SK-N-SH treated with all-trans-retinoic acid at 6 μM for 48 hours (cell line): Measurements from ENCODE around the gene TTC38.

Experiments used
- ATAC-seq: fragments of 200-7000 bp; cut with Tn5 transposase; 3 replicates; pipeline ENCODE4 v1.9.1; 2020; ENCODE audit warnings: mild to moderate bottlenecking, moderate library complexity
- ARNTL ChIP-seq: fragments of 450-650 bp; formaldehyde crosslinking; IDR thresholded peaks from 2 replicates; pipeline ENCODE4 v1.5.0; 2020; ENCODE audit warnings: low read depth, mild to moderate bottlenecking, moderate library complexity, borderline replicate concordance
- BACH2 ChIP-seq: fragments of 250-450 bp; sonication (Bioruptor Pico); IDR thresholded peaks from 2 replicates; pipeline ENCODE4 v1.9.0; 2021; ENCODE audit warnings: mild to moderate bottlenecking, borderline replicate concordance
- CREB5 ChIP-seq: fragments of 250-450 bp; sonication (Bioruptor Pico); IDR thresholded peaks from 2 replicates; pipeline ENCODE4 v1.5.1; 2020; ENCODE audit warnings: low read depth, mild to moderate bottlenecking, moderate library complexity
- CSDC2 ChIP-seq: fragments of 250-450 bp; sonication (Bioruptor Pico); IDR thresholded peaks from 2 replicates; pipeline ENCODE4 v1.5.0; 2020; ENCODE audit warnings: mild to moderate bottlenecking, moderate library complexity
- ESRRG ChIP-seq: fragments of 250-450 bp; sonication (Bioruptor Pico); IDR thresholded peaks from 2 replicates; pipeline ENCODE4 v1.6.1; 2021; ENCODE audit warnings: mild to moderate bottlenecking
- GLIS3 ChIP-seq: fragments of 250-450 bp; sonication (Bioruptor Pico); IDR thresholded peaks from 2 replicates; pipeline ENCODE4 v1.5.0; 2020; ENCODE audit warnings: mild to moderate bottlenecking, moderate library complexity
- ISL1 ChIP-seq: fragments of 250-450 bp; sonication (Bioruptor Pico); IDR thresholded peaks from 2 replicates; pipeline ENCODE4 v2.1.2; 2022; ENCODE audit warnings: mild to moderate bottlenecking, moderate library complexity
- OSR1 ChIP-seq: fragments of 250-450 bp; sonication (Bioruptor Pico); IDR thresholded peaks from 2 replicates; pipeline ENCODE4 v1.8.0; 2022; ENCODE audit warnings: moderate library complexity, mild to moderate bottlenecking, inconsistent platforms
- PATZ1 ChIP-seq: fragments of 250-450 bp; sonication (Bioruptor Pico); IDR thresholded peaks from 2 replicates; pipeline ENCODE4 v1.8.0; 2020; ENCODE audit warnings: mild to moderate bottlenecking, moderate library complexity, borderline replicate concordance
- POU6F1 ChIP-seq: fragments of 250-450 bp; sonication (Bioruptor Pico); IDR thresholded peaks from 2 replicates; pipeline ENCODE4 v1.8.0; 2021; ENCODE audit warnings: low read depth, mild to moderate bottlenecking, moderate library complexity, borderline replicate concordance
- PPARA ChIP-seq: fragments of 250-450 bp; sonication (Bioruptor Pico); IDR thresholded peaks from 2 replicates; pipeline ENCODE4 v1.5.0; 2020; ENCODE audit warnings: mild to moderate bottlenecking, borderline replicate concordance
- RARB ChIP-seq: fragments of 250-450 bp; sonication (Bioruptor Pico); IDR thresholded peaks from 2 replicates; pipeline ENCODE4 v1.8.0; 2021; ENCODE audit warnings: mild to moderate bottlenecking, moderate library complexity
- TCF4 ChIP-seq: fragments of 250-450 bp; sonication (Bioruptor Pico); IDR thresholded peaks from 2 replicates; pipeline ENCODE4 v1.8.0; 2021; ENCODE audit warnings: mild to moderate bottlenecking, moderate library complexity, borderline replicate concordance
- TOX ChIP-seq: fragments of 250-450 bp; sonication (Bioruptor Pico); IDR thresholded peaks from 2 replicates; pipeline ENCODE4 v1.8.0; 2021; ENCODE audit warnings: mild to moderate bottlenecking, moderate library complexity, borderline replicate concordance
- ZC3H10 ChIP-seq: fragments of 250-450 bp; sonication (Bioruptor Pico); IDR thresholded peaks from 2 replicates; pipeline ENCODE4 v1.5.1; 2021; ENCODE audit warnings: mild to moderate bottlenecking, moderate library complexity
- ZFP3 ChIP-seq: fragments of 250-450 bp; sonication (Bioruptor Pico); IDR thresholded peaks from 2 replicates; pipeline ENCODE4 v1.5.0; 2020; ENCODE audit warnings: mild to moderate bottlenecking, moderate library complexity
- ZFP30 ChIP-seq: fragments of 450-650 bp; formaldehyde crosslinking; IDR thresholded peaks from 2 replicates; pipeline ENCODE4 v1.5.0; 2022; ENCODE audit warnings: mild to moderate bottlenecking, moderate library complexity
- ZNF565 ChIP-seq: fragments of 450-650 bp; formaldehyde crosslinking; conservative IDR thresholded peaks from 2 replicates; pipeline ENCODE4 v1.5.0; 2020; ENCODE audit warnings: low read depth, mild to moderate bottlenecking, moderate library complexity
- ZNF70 ChIP-seq: fragments of 450-650 bp; formaldehyde crosslinking; IDR thresholded peaks from 2 replicates; pipeline ENCODE4 v1.5.0; 2020; ENCODE audit warnings: mild to moderate bottlenecking, moderate library complexity
- ZNF8 ChIP-seq: fragments of 450-650 bp; formaldehyde crosslinking; IDR thresholded peaks from 2 replicates; pipeline ENCODE4 v1.5.0; 2020; ENCODE audit warnings: mild to moderate bottlenecking, moderate library complexity
- TF ChIP-seq, protein P1 (sequence below): fragments of 250-450 bp; sonication (Bioruptor Pico); IDR thresholded peaks from 2 replicates; pipeline ENCODE4 v1.5.1; 2021; ENCODE audit warnings: mild to moderate bottlenecking, moderate library complexity
- TF ChIP-seq, protein P2 (sequence below): fragments of 250-450 bp; sonication (Bioruptor Pico); IDR thresholded peaks from 2 replicates; pipeline ENCODE4 v1.5.0; 2020; ENCODE audit warnings: mild to moderate bottlenecking, moderate library complexity

TTC38 gene

GRCh38 chr22:46317646-46318045, 49.8 kb downstream of the TTC38 start:
- no peak for ATAC-seq
- TF ChIP-seq TCF4 (CRISPR knock-in tag) (no peak), CREB5 (CRISPR knock-in tag) (no peak), ISL1 (CRISPR knock-in tag) (no peak), ZFP3 (CRISPR knock-in tag) (no peak), ZNF565 (CRISPR knock-in tag) (no peak), PATZ1 (CRISPR knock-in tag) (no peak), PPARA (no peak), ARNTL (CRISPR knock-in tag) (no peak), CSDC2 (no peak), OSR1 (CRISPR knock-in tag) (no peak), ZFP30 (no peak), ESRRG (CRISPR knock-in tag) (no peak), BACH2 (CRISPR knock-in tag) (no peak), GLIS3 (no peak)
- TF ChIP-seq, protein P1, sequence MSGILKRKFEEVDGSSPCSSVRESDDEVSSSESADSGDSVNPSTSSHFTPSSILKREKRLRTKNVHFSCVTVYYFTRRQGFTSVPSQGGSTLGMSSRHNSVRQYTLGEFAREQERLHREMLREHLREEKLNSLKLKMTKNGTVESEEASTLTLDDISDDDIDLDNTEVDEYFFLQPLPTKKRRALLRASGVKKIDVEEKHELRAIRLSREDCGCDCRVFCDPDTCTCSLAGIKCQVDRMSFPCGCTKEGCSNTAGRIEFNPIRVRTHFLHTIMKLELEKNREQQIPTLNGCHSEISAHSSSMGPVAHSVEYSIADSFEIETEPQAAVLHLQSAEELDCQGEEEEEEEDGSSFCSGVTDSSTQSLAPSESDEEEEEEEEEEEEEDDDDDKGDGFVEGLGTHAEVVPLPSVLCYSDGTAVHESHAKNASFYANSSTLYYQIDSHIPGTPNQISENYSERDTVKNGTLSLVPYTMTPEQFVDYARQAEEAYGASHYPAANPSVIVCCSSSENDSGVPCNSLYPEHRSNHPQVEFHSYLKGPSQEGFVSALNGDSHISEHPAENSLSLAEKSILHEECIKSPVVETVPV (CRISPR knock-in tag): no peak
- TF ChIP-seq, protein P2, sequence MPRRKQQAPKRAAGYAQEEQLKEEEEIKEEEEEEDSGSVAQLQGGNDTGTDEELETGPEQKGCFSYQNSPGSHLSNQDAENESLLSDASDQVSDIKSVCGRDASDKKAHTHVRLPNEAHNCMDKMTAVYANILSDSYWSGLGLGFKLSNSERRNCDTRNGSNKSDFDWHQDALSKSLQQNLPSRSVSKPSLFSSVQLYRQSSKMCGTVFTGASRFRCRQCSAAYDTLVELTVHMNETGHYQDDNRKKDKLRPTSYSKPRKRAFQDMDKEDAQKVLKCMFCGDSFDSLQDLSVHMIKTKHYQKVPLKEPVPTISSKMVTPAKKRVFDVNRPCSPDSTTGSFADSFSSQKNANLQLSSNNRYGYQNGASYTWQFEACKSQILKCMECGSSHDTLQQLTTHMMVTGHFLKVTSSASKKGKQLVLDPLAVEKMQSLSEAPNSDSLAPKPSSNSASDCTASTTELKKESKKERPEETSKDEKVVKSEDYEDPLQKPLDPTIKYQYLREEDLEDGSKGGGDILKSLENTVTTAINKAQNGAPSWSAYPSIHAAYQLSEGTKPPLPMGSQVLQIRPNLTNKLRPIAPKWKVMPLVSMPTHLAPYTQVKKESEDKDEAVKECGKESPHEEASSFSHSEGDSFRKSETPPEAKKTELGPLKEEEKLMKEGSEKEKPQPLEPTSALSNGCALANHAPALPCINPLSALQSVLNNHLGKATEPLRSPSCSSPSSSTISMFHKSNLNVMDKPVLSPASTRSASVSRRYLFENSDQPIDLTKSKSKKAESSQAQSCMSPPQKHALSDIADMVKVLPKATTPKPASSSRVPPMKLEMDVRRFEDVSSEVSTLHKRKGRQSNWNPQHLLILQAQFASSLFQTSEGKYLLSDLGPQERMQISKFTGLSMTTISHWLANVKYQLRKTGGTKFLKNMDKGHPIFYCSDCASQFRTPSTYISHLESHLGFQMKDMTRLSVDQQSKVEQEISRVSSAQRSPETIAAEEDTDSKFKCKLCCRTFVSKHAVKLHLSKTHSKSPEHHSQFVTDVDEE: no peak
- TF ChIP-seq, all 23 proteins: peak for 0

DNA sequence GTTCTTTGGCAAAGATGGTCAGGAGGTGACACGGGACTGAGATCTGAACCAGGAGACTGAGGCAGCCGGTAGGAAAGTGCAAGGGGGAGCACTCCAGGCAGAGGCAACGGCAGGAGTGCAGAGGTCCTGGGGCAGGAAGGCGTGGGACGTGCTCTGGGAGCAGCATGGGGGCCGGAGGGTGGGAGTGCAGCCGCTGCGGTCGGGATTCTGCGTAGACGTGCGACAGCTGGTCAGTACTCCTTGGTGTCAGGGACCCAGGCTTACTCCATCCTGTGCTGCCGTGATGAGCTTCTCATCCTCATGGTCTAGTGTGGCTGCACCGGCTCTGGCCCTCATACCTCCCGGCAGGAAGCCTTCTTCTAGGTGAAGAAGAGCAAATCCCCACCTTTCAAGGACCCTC, 50.8 kb downstream of the TTC38 start:
- ATAC-seq: no peak

DNA sequence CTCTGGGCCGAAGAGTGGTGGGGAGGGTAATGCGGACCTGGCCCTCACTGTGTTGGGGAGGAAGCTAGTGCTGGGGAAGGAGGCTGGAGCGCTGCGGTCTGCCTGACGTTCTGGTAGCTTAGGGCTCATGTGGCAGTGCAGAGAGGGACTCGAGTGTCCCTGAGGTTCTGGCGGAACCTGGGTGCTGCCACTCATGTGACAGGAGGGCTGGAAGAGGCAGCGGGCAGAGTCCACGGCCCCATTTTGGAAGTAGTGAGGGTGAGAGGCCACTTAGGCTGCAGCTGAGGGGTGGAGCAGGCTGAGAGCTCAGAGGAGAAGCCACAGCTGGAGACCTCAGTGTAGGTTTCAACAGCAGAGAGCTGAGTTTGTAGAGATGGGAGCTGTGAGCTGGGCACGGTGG, 51.5 kb downstream of the TTC38 start:
- no peak for ATAC-seq

More for the DNA sequence above, 50.8 kb downstream of the TTC38 start:
- no peak for TF ChIP-seq GLIS3
- TF ChIP-seq, all 23 proteins: peak for 0

More for the DNA sequence above, 51.5 kb downstream of the TTC38 start:
- no peak for TF ChIP-seq TCF4 (CRISPR knock-in tag)
- TF ChIP-seq ZNF565 (CRISPR knock-in tag): no peak
- no peak for TF ChIP-seq POU6F1 (CRISPR knock-in tag)
- TF ChIP-seq ZFP30: no peak
- no peak for TF ChIP-seq BACH2 (CRISPR knock-in tag)
- no peak for TF ChIP-seq TOX (CRISPR knock-in tag)
- TF ChIP-seq, protein P1 (CRISPR knock-in tag): no peak
- TF ChIP-seq RARB (CRISPR knock-in tag): no peak
- no peak for TF ChIP-seq CSDC2
- TF ChIP-seq ZFP3 (CRISPR knock-in tag): no peak
- TF ChIP-seq ZNF8 (CRISPR knock-in tag): no peak
- TF ChIP-seq ARNTL (CRISPR knock-in tag): no peak
- TF ChIP-seq OSR1 (CRISPR knock-in tag): no peak
- TF ChIP-seq, protein P2: no peak
- no peak for TF ChIP-seq ISL1 (CRISPR knock-in tag)
- TF ChIP-seq ZC3H10 (CRISPR knock-in tag): no peak
- TF ChIP-seq ZNF70 (CRISPR knock-in tag): no peak
- TF ChIP-seq, all 23 proteins: peak for 0
